ENCODE measurements around the gene PTPRU.

DNA sequence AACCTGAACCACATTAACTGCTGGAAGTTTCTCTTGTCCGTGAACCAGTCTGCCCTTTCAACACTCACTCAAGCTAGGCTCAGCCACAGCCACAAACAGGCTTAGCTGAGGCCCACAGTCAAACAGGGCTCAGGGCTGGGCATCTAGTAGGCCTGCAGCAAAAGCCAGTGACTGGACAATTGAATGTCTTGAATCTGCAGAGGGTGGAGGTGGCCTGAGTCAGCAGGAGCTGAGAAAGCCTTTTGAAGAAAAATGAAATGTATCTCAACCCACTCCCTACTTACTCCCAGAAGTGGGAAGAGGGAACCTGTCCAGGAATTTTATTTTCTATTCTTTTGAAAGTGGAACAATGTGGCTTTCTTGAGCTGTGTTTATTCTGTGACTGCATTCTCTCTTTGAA lies 95.4 kb downstream of the PTPRU start:
- no peak for TF ChIP-seq CTCF (conservative IDR thresholded peaks at IDR 0.05; ENCODE audit: low read depth, low read length)
- no peak for TF ChIP-seq EZH2 (IDR thresholded peaks at IDR 0.05; ENCODE audit: borderline replicate concordance, low read depth, low read length, poor library complexity, severe bottlenecking)

Data from A673 (cell line).